ENCODE data around the gene NFX1. TPM values are rescaled to one million over a fixed set of nuclear protein-coding genes. Genes with fewer than 3 reads are reported as not detected.

Gene NFX1
- total RNA-seq, 6 experiments from 2014 or later, result 22.6 to 29.2 (median 24.8) TPM

DNA sequence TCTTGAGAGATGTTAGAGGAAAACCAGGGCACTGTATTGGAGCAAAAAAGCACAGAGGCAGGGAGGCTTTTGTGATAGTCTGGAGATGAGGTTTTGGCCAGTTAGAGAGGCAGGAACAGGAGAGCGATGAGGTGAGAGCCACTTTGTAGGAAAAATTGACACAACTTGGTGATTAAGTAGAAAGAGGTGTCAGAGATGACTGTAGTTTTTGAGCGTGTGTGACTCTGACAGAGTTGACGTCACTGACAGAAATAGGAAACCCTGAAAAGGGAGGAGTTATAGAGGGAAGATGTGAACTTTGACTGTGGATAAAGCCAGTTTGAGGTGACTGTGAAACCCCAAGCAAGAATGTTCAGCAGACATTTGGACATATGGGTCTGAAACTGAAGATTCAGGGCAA is 15.7 kb downstream of the NFX1 start:
- intact Hi-C loops (cut with DNase I), result no loop called here
- H3K27me3 ChIP-seq, result no peaks in the 10 kb centered on the region
- peaks cover 23 to 98% (median 69%) of the 10 kb centered on the region in 4 donors for H3K36me3 ChIP-seq
- DNase-seq, result no peak
- H3K27ac ChIP-seq, result peak overlapping the region in 1 of 3 donors; percentile 35
- WGBS (ENCODE audit: insufficient coverage, low coverage, low lambda C conversion rate, missing lambda C conversion rate), result 68% methylated on average over 3 of the region's 3 CpGs
- TF ChIP-seq POLR2A (IDR thresholded peaks at IDR 0.05), result no peak
- TF ChIP-seq, protein P1, sequence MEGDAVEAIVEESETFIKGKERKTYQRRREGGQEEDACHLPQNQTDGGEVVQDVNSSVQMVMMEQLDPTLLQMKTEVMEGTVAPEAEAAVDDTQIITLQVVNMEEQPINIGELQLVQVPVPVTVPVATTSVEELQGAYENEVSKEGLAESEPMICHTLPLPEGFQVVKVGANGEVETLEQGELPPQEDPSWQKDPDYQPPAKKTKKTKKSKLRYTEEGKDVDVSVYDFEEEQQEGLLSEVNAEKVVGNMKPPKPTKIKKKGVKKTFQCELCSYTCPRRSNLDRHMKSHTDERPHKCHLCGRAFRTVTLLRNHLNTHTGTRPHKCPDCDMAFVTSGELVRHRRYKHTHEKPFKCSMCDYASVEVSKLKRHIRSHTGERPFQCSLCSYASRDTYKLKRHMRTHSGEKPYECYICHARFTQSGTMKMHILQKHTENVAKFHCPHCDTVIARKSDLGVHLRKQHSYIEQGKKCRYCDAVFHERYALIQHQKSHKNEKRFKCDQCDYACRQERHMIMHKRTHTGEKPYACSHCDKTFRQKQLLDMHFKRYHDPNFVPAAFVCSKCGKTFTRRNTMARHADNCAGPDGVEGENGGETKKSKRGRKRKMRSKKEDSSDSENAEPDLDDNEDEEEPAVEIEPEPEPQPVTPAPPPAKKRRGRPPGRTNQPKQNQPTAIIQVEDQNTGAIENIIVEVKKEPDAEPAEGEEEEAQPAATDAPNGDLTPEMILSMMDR (IDR thresholded peaks at IDR 0.05), result no peak
- no peaks in the 10 kb centered on the region for H3K9me3 ChIP-seq
- H3K4me1 ChIP-seq, result no peaks in the 10 kb centered on the region
- peak; percentile 30 to 77 (median 60) for ATAC-seq
- no peak overlapping the region for H3K4me3 ChIP-seq

- intact Hi-C loops (cut with DNase I), result no loop called here
- Histone ChIP-seq H3K27ac (no peak overlapping the region), H3K4me3 (no peak overlapping the region), H3K4me1 (no peaks in the 10 kb centered on the region), H3K9me3 (no peaks in the 10 kb centered on the region), H3K36me3 (peaks cover 23 to 98% (median 70%) of the 10 kb centered on the region in 4 donors), H3K27me3 (no peaks in the 10 kb centered on the region)
- TF ChIP-seq, protein P1 (IDR thresholded peaks at IDR 0.05), result no peak
- no CpG with 5 or more reads among the region's 1 CpG for WGBS (ENCODE audit: insufficient coverage, low coverage, low lambda C conversion rate, missing lambda C conversion rate)
- DNase-seq, result no peak
- ATAC-seq, result no peak
Observed at GRCh38 chr9:33307067-33307466, 16.8 kb downstream of the NFX1 start.

DNA sequence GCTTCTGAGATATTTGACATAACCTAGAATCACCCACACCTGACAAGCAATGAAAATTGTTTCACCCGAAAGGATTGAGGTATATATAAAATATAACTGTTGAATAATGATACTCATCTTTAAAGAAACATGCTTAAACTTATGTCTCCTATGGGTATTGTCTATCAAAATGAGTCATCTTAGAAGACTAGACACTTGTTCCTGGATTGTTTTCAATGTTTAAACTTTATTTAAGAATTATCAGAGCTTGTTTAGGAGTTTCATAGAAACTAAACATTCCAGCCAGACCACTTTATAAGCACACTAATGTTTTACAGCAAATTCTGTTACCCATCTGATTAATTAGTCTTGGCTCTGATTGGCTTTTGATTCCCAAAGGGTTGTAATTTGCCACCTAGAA is 19.6 kb downstream of the NFX1 start:
- no peaks in the 10 kb centered on the region for H3K27me3 ChIP-seq
- peaks cover 8 to 98% (median 69%) of the 10 kb centered on the region in 4 donors for H3K36me3 ChIP-seq
- H3K4me1 ChIP-seq, result no peaks in the 10 kb centered on the region
- TF ChIP-seq, protein P1 (IDR thresholded peaks at IDR 0.05), result no peak
- no peak for TF ChIP-seq POLR2A (IDR thresholded peaks at IDR 0.05)
- no peak overlapping the region for H3K27ac ChIP-seq
- ATAC-seq (no peak), DNase-seq (no peak)
- H3K9me3 ChIP-seq, result no peaks in the 10 kb centered on the region
- intact Hi-C loops (cut with DNase I), result no loop called here
- H3K4me3 ChIP-seq, result no peak overlapping the region
- 67% methylated on average over 1 of the region's 1 CpG for WGBS (ENCODE audit: insufficient coverage, low coverage, low lambda C conversion rate, missing lambda C conversion rate)

GRCh38 chr9:33310748-33311147 is 20.4 kb downstream of the NFX1 start:
- Histone ChIP-seq H3K4me1 (no peaks in the 10 kb centered on the region), H3K36me3 (peaks cover 8 to 98% (median 65%) of the 10 kb centered on the region in 4 donors), H3K9me3 (no peaks in the 10 kb centered on the region), H3K27ac (no peak overlapping the region), H3K4me3 (no peak overlapping the region), H3K27me3 (no peaks in the 10 kb centered on the region)
- DNase-seq (no peak), ATAC-seq (no peak)
- intact Hi-C loops (cut with DNase I), result no loop called here
- TF ChIP-seq, protein P1 (IDR thresholded peaks at IDR 0.05), result no peak
- no peak for TF ChIP-seq POLR2A (IDR thresholded peaks at IDR 0.05)
- 55% methylated on average over 2 of the region's 2 CpGs for WGBS (ENCODE audit: insufficient coverage, low coverage, low lambda C conversion rate, missing lambda C conversion rate)

DNA sequence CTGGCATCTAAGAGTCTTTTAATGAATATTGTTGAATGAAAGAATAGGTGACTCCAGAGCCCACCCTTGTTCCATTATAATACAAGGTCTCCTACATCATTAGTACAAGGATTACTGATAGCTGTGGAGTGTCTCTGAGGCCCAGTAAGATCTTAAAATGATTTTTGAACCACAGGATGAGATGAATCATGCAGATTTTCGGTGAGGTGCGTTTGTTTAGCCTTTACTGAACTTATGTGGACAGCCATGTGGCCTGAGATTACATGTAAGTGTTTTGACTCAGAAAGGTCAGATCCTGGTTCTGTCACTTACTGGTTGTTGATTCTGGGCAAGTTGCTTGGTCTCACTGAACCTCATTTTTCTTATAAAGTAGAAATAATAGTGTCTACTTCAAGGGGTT is 21.6 kb downstream of the NFX1 start:
- peaks cover 6 to 96% (median 65%) of the 10 kb centered on the region in 4 donors for H3K36me3 ChIP-seq
- no peaks in the 10 kb centered on the region for H3K27me3 ChIP-seq
- H3K4me1 ChIP-seq, result no peaks in the 10 kb centered on the region
- H3K4me3 ChIP-seq, result no peak overlapping the region
- no peak for ATAC-seq
- H3K27ac ChIP-seq, result no peak overlapping the region
- 67% methylated on average over 2 of the region's 2 CpGs for WGBS (ENCODE audit: insufficient coverage, low coverage, low lambda C conversion rate, missing lambda C conversion rate)
- intact Hi-C loops (cut with DNase I), result no loop called here
- TF ChIP-seq, protein P1 (IDR thresholded peaks at IDR 0.05), result no peak
- TF ChIP-seq POLR2A (IDR thresholded peaks at IDR 0.05), result no peak
- no peak for DNase-seq
- no peaks in the 10 kb centered on the region for H3K9me3 ChIP-seq

Data from right lobe of liver (tissue), 6 donors.